Fibroblast of peridontal ligament (primary cell): Measurements from ENCODE around the gene FAM184B.
"Not testable (repeated sequence)": the region's sequence is repeated elsewhere in the genome, so short reads cannot be mapped to it uniquely, and the experiment has no call there.

Experiments used
- DNase-seq: peaks from one replicate; pipeline ENCODE4 v3.0.0-alpha.2; 2010; ENCODE audit errors: extremely low read depth

The FAM184B gene

GRCh38 chr4:17682222-17682566, 99.2 kb downstream of the FAM184B start:
- no peak for DNase-seq

- DNase-seq: no peak
Observed at GRCh38 chr4:17681281-17682221, 99.9 kb downstream of the FAM184B start.

- DNase-seq: no peak
Observed at GRCh38 chr4:17680559-17681280, 100.7 kb downstream of the FAM184B start.

GRCh38 chr4:17670423-17670822, 111.0 kb downstream of the FAM184B start:
- DNase-seq: no peak

- no peak for DNase-seq
Observed at GRCh38 chr4:17667653-17668201, 113.7 kb downstream of the FAM184B start.

- DNase-seq: no peak
Observed at GRCh38 chr4:17667253-17667652, 114.2 kb downstream of the FAM184B start.

- no peak for DNase-seq
Observed at GRCh38 chr4:17665852-17666251, 115.6 kb downstream of the FAM184B start.

- DNase-seq: no peak
Observed at GRCh38 chr4:17665346-17665745, 116.1 kb downstream of the FAM184B start.

- DNase-seq: no peak
Observed at GRCh38 chr4:17664755-17665154, 116.7 kb downstream of the FAM184B start.

GRCh38 chr4:17662694-17663093, 118.7 kb downstream of the FAM184B start:
- DNase-seq: no peak

- not testable (repeated sequence) for DNase-seq
Observed at GRCh38 chr4:17659196-17659595, 122.2 kb downstream of the FAM184B start.

- DNase-seq: no peak
Observed at GRCh38 chr4:17657849-17658248, 123.6 kb downstream of the FAM184B start.

- DNase-seq: no peak
Observed at GRCh38 chr4:17657090-17657489, 124.3 kb downstream of the FAM184B start.

GRCh38 chr4:17654701-17655100, 126.7 kb downstream of the FAM184B start:
- DNase-seq: no peak

GRCh38 chr4:17650406-17650805, 131.0 kb downstream of the FAM184B start:
- DNase-seq: no peak

GRCh38 chr4:17647927-17648326, 133.5 kb downstream of the FAM184B start:
- no peak for DNase-seq

GRCh38 chr4:17647176-17647806, 134.1 kb downstream of the FAM184B start:
- no peak for DNase-seq

- DNase-seq: no peak
Observed at GRCh38 chr4:17646693-17647092, 134.7 kb downstream of the FAM184B start.

GRCh38 chr4:17642398-17642783, 139.0 kb downstream of the FAM184B start:
- DNase-seq: no peak

- DNase-seq: no peak
Observed at GRCh38 chr4:17639136-17639535, 142.3 kb downstream of the FAM184B start.

- DNase-seq: peak; percentile 71
Observed at GRCh38 chr4:17636696-17637622, 144.5 kb downstream of the FAM184B start.
